Astrocyte of the cerebellum (primary cell): ENCODE measurements around the gene CACNA1B.

Source experiments
- DNase-seq: peaks from one replicate; pipeline ENCODE4 v3.0.0-alpha.2; 2011; ENCODE audit warnings: low read depth
- H3K4me3 ChIP-seq: 2 replicates; pipeline ENCODE4 v1.5.1; 2011; ENCODE audit warnings: mild to moderate bottlenecking, low read depth, low read length, moderate library complexity
- CTCF ChIP-seq: IDR thresholded peaks from 2 replicates; pipeline ENCODE4 v1.5.1; 2012; ENCODE audit warnings: low read length, low read depth, moderate library complexity, mild to moderate bottlenecking; ENCODE audit errors: missing control alignments
- in situ Hi-C: cut with HindIII; loops from 2 replicates; pipeline ENCODE4 v1.10.0; 2017; ENCODE audit warnings: low sequenced_read_pairs

CACNA1B gene

GRCh38 chr9:138040446-138041430, 163.2 kb downstream of the CACNA1B start:
- TF ChIP-seq CTCF, result no peak
- no peak overlapping the region for H3K4me3 ChIP-seq
- DNase-seq, result no peak
- in situ Hi-C loops, result no loop called here

- in situ Hi-C loops, result no loop called here
- DNase-seq, result no peak
- TF ChIP-seq CTCF, result no peak
- no peak overlapping the region for H3K4me3 ChIP-seq
Measured at GRCh38 chr9:138042146-138042545, 164.6 kb downstream of the CACNA1B start.

GRCh38 chr9:138042640-138043039, 165.1 kb downstream of the CACNA1B start:
- no peak for DNase-seq
- H3K4me3 ChIP-seq, result no peak overlapping the region
- no peak for TF ChIP-seq CTCF
- in situ Hi-C loops, result no loop called here

GRCh38 chr9:138043061-138043410, 165.5 kb downstream of the CACNA1B start:
- H3K4me3 ChIP-seq, result no peak overlapping the region
- in situ Hi-C loops, result no loop called here
- TF ChIP-seq CTCF, result no peak
- DNase-seq, result no peak

GRCh38 chr9:138043411-138044345, 166.1 kb downstream of the CACNA1B start:
- H3K4me3 ChIP-seq, result no peak overlapping the region
- no peak for TF ChIP-seq CTCF
- DNase-seq, result no peak
- in situ Hi-C loops, result no loop called here
